ENCODE data around the gene GSTA4. TPM values are rescaled to one million over a fixed set of nuclear protein-coding genes. Genes with fewer than 3 reads are reported as not detected.
"Not testable (repeated sequence)": the region's sequence is repeated elsewhere in the genome, so short reads cannot be mapped to it uniquely, and the experiment has no call there.

GSTA4 gene
- total RNA-seq, 1 donor from 2014 or later: 12.1 TPM

DNA sequence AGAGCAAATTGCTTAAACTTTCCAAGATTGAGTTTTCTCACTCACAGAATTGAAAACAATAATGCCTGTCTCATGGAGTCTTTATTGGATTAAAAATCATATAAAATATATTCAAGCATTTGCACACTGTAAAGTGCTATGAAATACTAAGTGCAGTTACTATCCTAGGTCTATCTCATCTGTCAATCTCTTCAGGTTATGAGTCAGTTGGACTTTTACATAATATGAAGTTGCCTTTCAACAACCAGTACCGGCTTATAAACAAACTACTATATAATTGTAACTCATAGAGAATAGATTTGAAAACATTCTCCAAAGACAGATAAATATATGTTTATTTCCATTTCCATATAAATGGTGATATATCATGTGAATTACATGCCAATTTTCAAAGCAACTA, 20.4 kb upstream of the GSTA4 start:
- no peak overlapping the region for H3K4me3 ChIP-seq (ENCODE audit: low read depth, low read length)
- TF ChIP-seq, protein P1, sequence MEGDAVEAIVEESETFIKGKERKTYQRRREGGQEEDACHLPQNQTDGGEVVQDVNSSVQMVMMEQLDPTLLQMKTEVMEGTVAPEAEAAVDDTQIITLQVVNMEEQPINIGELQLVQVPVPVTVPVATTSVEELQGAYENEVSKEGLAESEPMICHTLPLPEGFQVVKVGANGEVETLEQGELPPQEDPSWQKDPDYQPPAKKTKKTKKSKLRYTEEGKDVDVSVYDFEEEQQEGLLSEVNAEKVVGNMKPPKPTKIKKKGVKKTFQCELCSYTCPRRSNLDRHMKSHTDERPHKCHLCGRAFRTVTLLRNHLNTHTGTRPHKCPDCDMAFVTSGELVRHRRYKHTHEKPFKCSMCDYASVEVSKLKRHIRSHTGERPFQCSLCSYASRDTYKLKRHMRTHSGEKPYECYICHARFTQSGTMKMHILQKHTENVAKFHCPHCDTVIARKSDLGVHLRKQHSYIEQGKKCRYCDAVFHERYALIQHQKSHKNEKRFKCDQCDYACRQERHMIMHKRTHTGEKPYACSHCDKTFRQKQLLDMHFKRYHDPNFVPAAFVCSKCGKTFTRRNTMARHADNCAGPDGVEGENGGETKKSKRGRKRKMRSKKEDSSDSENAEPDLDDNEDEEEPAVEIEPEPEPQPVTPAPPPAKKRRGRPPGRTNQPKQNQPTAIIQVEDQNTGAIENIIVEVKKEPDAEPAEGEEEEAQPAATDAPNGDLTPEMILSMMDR (conservative IDR thresholded peaks at IDR 0.05; ENCODE audit: low read depth, low read length): no peak
- DNase-seq (ENCODE audit: low read depth): no peak

GRCh38 chr6:53014744-53015143, 19.7 kb upstream of the GSTA4 start:
- no peak for DNase-seq (ENCODE audit: low read depth)
- no peak overlapping the region for H3K4me3 ChIP-seq (ENCODE audit: low read depth, low read length)
- TF ChIP-seq, protein P1 (conservative IDR thresholded peaks at IDR 0.05; ENCODE audit: low read depth, low read length): no peak

- no peak overlapping the region for H3K4me3 ChIP-seq (ENCODE audit: low read depth, low read length)
- DNase-seq (ENCODE audit: low read depth): no peak
- TF ChIP-seq, protein P1 (conservative IDR thresholded peaks at IDR 0.05; ENCODE audit: low read depth, low read length): no peak
Measured at GRCh38 chr6:53014063-53014462, 19.0 kb upstream of the GSTA4 start.

GRCh38 chr6:53011979-53012378, 16.9 kb upstream of the GSTA4 start:
- DNase-seq (ENCODE audit: low read depth): no peak
- H3K4me3 ChIP-seq (ENCODE audit: low read depth, low read length): no peak overlapping the region
- TF ChIP-seq, protein P1 (conservative IDR thresholded peaks at IDR 0.05; ENCODE audit: low read depth, low read length): no peak

DNA sequence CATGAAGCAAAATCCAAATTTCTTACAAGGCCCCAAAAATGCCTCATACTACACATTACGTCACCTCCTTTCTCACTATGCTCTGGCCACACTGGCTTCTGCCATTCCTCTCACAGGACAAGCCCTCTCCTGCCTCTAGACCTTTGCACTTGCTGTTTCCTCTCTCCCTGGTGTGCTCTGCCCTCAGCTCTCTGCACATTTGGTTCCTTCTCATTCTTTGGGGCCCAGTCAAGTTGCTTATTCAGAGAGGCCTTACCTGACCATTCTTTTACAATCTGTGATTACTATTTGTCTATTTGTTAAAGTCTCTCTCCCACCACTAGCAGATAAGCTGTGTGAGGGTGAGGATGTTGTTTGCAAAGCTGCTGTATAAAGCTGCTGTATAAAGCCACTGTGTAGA, 15.4 kb upstream of the GSTA4 start:
- no peak for DNase-seq (ENCODE audit: low read depth)
- TF ChIP-seq, protein P1 (conservative IDR thresholded peaks at IDR 0.05; ENCODE audit: low read depth, low read length): no peak
- no peak overlapping the region for H3K4me3 ChIP-seq (ENCODE audit: low read depth, low read length)

DNA sequence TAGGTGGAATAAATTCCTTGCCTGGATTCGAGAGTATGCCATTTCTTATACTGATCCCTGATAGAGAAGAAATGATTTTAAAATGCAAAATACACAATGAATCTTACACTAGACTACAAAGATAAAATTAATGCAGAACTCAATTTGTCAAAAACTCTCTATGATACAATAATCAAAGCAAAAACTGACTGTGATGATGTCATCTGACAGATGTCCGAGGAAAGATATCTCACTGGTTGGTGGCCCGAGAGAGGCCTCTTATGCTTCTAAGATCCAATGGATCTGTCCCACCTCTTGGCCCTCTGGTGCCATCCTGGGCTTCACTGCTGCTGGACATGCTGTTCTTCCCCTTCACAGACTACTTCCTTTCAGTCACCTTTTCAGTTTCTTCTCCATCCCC, 14.4 kb upstream of the GSTA4 start:
- no peak overlapping the region for H3K4me3 ChIP-seq (ENCODE audit: low read depth, low read length)
- TF ChIP-seq, protein P1 (conservative IDR thresholded peaks at IDR 0.05; ENCODE audit: low read depth, low read length): no peak
- DNase-seq (ENCODE audit: low read depth): no peak

DNA sequence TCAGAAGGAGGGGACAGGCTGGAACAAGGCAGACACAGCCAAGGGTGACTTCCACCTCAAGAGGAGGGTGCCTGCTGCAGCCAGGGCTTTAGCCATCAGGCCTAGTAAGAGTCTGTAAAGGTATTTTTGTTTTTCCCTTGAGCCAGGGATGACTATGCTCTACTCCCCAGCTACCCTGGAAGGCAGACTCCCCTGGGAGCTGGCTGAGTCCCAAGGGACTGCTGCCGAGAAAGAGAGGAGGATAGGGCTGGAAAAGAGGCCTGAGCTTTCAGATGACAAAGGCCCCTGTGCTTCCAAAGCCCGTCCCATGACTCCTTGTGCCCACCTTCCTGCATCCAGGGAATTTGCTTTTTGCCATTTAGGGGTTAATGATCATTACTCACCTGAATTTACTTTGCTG, 14.0 kb upstream of the GSTA4 start:
- no peak overlapping the region for H3K4me3 ChIP-seq (ENCODE audit: low read depth, low read length)
- TF ChIP-seq, protein P1 (conservative IDR thresholded peaks at IDR 0.05; ENCODE audit: low read depth, low read length): no peak
- no peak for DNase-seq (ENCODE audit: low read depth)

GRCh38 chr6:53008192-53008687, 13.2 kb upstream of the GSTA4 start:
- not testable (repeated sequence) for H3K4me3 ChIP-seq (ENCODE audit: low read depth, low read length); DNase-seq (ENCODE audit: low read depth)
